Heart left ventricle (tissue), 16 donors: ENCODE results near the gene CUEDC2. TPM values are rescaled to one million over a fixed set of nuclear protein-coding genes. Genes with fewer than 3 reads are reported as not detected.

Experiments used
- ATAC-seq, 4 donors: fragments of 200-7000 bp; cut with Tn5 transposase; one replicate each; pipeline ENCODE4 v1.9.1; 2020 to 2022; ENCODE audit warnings: moderate library complexity in 4 of 4, mild to moderate bottlenecking in 3 of 4, moderate number of reproducible peaks in 1 of 4
- DNase-seq, 5 donors: peaks; one replicate each; pipeline ENCODE4 v3.0.0-alpha.2; 2020
- H3K27ac ChIP-seq, 12 donors: fragments of 200-600 bp; sonication (generic) in 4 of 12; one replicate each; pipeline versions ENCODE4 v1.5.0 to v1.8.0; 2016 to 2022; ENCODE audit warnings: mild to moderate bottlenecking in 2 of 12
- H3K27me3 ChIP-seq, 9 donors: fragments of 200-600 bp; sonication (generic) in 2 of 9; one replicate each; pipeline versions ENCODE4 v1.5.1 to v1.8.0; 2016 to 2022; ENCODE audit warnings: mild to moderate bottlenecking in 3 of 9
- H3K36me3 ChIP-seq, 9 donors: fragments of 200-600 bp; sonication (generic) in 2 of 9; one replicate each; pipeline versions ENCODE4 v1.5.0 to v1.8.0; 2018 to 2022; ENCODE audit warnings: mild to moderate bottlenecking in 2 of 9
- H3K4me1 ChIP-seq, 12 donors: fragments of 200-600 bp; sonication (generic) in 4 of 12; one replicate each; pipeline versions ENCODE4 v1.5.0 to v1.8.0; 2016 to 2022; ENCODE audit warnings: mild to moderate bottlenecking in 3 of 12
- H3K4me3 ChIP-seq, 12 donors: fragments of 200-600 bp; sonication (generic) in 4 of 12; one replicate each; pipeline versions ENCODE4 v1.5.0 to v1.8.0; 2017 to 2022; ENCODE audit warnings: mild to moderate bottlenecking in 9 of 12, moderate library complexity in 4 of 12
- H3K9me3 ChIP-seq, 12 donors: fragments of 200-600 bp; sonication (generic) in 4 of 12; one replicate each; pipeline versions ENCODE4 v1.5.0 to v1.8.0; 2016 to 2022; ENCODE audit warnings: mild to moderate bottlenecking in 1 of 12
- CTCF ChIP-seq, 12 donors: fragments of 200-600 bp; sonication (generic) in 4 of 12; IDR thresholded peaks; one replicate each; pipeline versions ENCODE4 v1.5.0 to v1.8.0; 2018 to 2022; ENCODE audit warnings: antibody characterized with exemption in 12 of 12, mild to moderate bottlenecking in 5 of 12
- POLR2A ChIP-seq, 2 donors: fragments of 450-650 bp; IDR thresholded peaks; one replicate each; pipeline ENCODE4 v1.6.1; 2017; ENCODE audit warnings: antibody characterized with exemption in 2 of 2, mild to moderate bottlenecking in 2 of 2, moderate library complexity in 2 of 2
- WGBS, 4 donors: extraction: QIAGEN DNeasy Blood & Tissue Kit in 2 of 4; methylation state at CpG; one replicate each; pipeline versions ENCODE4 v1.1.5 to v1.1.7; 2013 to 2018; 5-methylcytosine and 5-hydroxymethylcytosine counted together
- intact Hi-C, 10 donors: fragments of 100-400 bp; cut with DNase I; formaldehyde crosslinking; loops; one replicate each; pipeline versions ENCODE4 v1.11.1 to v1.14.2; 2022
- polyA plus RNA-seq, 2 donors: library from polyadenylated mRNA; stranded (reverse); fragments of 200-250 nt; gene quantifications; one replicate each; pipeline ENCODE4 v1.2.3, GENCODE V29; 2013
- total RNA-seq, 9 donors: library from RNA; depleted of rRNA in 2 of 9; stranded (reverse); fragments of >200 nt in 2 of 9; fragmentation: NEBNext Ultra II Directional in 3 of 9; extraction: Animal tissue kit (Norgen Biotek cat#: 25700) in 3 of 9; gene quantifications; one replicate each; pipeline versions ENCODE4 v1.1.0 to v1.2.4, GENCODE V29; 2016 to 2023
- donor health status: ischemic (EF 13 %, LVEDD 7.1; RV severe dilation, severe dysfunction).
- donor health status: healthy with polysubstance abuse.
- donor health status: DM: no; HTN: yes; CAD: no.
- donor health status: DM: no; HTN: no; CAD: no.
- donor health status: ischemic (EF 25% LVEDD 6.9; RV normal size, moderate dysfunction).
- donor health status: ischemic (EF 25% LVEDD 5.7; RV mildly dilated, moderate dysfunction).
- donor health status: healthy.
- donor health status: DM: yes; HTN: yes; CAD: no.
- donor health status: ischemic (EF 35%, LVEDD 5.7; RV mildly dilated, moderate dysfunction).
- donor health status: nonischemic (EF 11% LVEDD 7.7; RV severe dilation, severe dysfunction).
- donor health status: DM: yes; HTN: yes; CAD: no.
- donor health status: PGD.
- donor health status: ischemic (EF 29% LVEDD 5.4; RV normal size, mild dysfunction).
- donor health status: nonischemic (EF 23%, LVEDD 6.1; RV moderate dilation, normal function).

Gene CUEDC2
- total and polyA plus RNA-seq, 11 donors, result 62.0 to 107 (median 79.2) TPM

DNA sequence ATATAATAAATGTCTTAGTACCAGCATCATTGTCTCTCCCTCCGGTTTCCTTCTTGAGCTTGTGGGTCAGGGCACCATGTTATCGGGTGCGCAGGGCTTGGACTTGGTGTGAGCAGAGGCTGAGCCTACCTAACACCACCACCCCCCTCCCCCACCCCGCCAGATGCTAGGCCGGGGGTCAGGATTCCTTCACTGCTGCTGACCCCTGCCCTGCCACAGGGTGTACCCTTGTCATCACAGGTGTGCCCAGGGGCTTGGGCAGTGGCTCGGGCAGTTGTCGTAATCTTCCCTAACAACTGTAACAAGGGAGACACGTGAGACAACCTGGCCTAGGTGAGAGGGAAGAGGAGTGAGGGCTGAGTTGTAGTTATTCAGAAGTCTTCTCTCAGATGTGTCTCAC lies 49.5 kb downstream of the CUEDC2 start:
- Histone ChIP-seq H3K4me3 (no peak overlapping the region), H3K9me3 (no peaks in the 10 kb centered on the region), H3K36me3 (peaks cover 5 to 57% (median 53%) of the 10 kb centered on the region in 9 donors), H3K4me1 (peaks cover 0 to 17% (median 0%) of the 10 kb centered on the region in 12 donors), H3K27ac (no peak overlapping the region), H3K27me3 (no peaks in the 10 kb centered on the region)
- no peak for ATAC-seq
- TF ChIP-seq POLR2A (IDR thresholded peaks at IDR 0.05), result no peak
- TF ChIP-seq CTCF (IDR thresholded peaks at IDR 0.05), result no peak
- intact Hi-C loops, result loop anchor here in 1 of 10 donors (10.0 kb wide), 1 partner anchor 92 kb away; no protein-coding TSS in a partner anchor
- 81 to 97% (median 92%) methylated on average over 8 of the region's 8 CpGs for WGBS, 4 donors
- no peak for DNase-seq

- intact Hi-C loops, result loop anchor here in 1 of 10 donors (10.0 kb wide), 1 partner anchor 93 kb away; no protein-coding TSS in a partner anchor
- ATAC-seq (peak in 1 of 4 donors; percentile 7), DNase-seq (no peak)
- H3K27me3 ChIP-seq, result no peaks in the 10 kb centered on the region
- 84 to 93% (median 89%) methylated on average over 7 to 9 of the region's 9 CpGs for WGBS, 4 donors
- no peaks in the 10 kb centered on the region for H3K9me3 ChIP-seq
- H3K4me3 ChIP-seq, result no peak overlapping the region
- TF ChIP-seq CTCF (IDR thresholded peaks at IDR 0.05), result no peak
- TF ChIP-seq POLR2A (IDR thresholded peaks at IDR 0.05), result no peak
- H3K4me1 ChIP-seq, result peaks cover 0 to 17% (median 0%) of the 10 kb centered on the region in 12 donors
- H3K36me3 ChIP-seq, result peaks cover 5 to 66% (median 61%) of the 10 kb centered on the region in 9 donors
- H3K27ac ChIP-seq, result no peak overlapping the region
Measured at GRCh38 chr10:102381983-102382382, 50.4 kb downstream of the CUEDC2 start.

- no peak overlapping the region for H3K27ac ChIP-seq
- no peak for DNase-seq
- intact Hi-C loops, result no loop called here
- no peaks in the 10 kb centered on the region for H3K4me1 ChIP-seq
- WGBS, 4 donors, result 94 to 100% (median 97%) methylated on average over 6 of the region's 6 CpGs
- no peak for ATAC-seq
- TF ChIP-seq POLR2A (IDR thresholded peaks at IDR 0.05) (no peak), CTCF (IDR thresholded peaks at IDR 0.05) (no peak)
- no peak overlapping the region for H3K4me3 ChIP-seq
- H3K27me3 ChIP-seq, result no peaks in the 10 kb centered on the region
- H3K9me3 ChIP-seq, result no peaks in the 10 kb centered on the region
- H3K36me3 ChIP-seq, result peaks cover 5 to 92% (median 87%) of the 10 kb centered on the region in 9 donors
Measured at GRCh38 chr10:102379383-102379782, 53.0 kb downstream of the CUEDC2 start.

DNA sequence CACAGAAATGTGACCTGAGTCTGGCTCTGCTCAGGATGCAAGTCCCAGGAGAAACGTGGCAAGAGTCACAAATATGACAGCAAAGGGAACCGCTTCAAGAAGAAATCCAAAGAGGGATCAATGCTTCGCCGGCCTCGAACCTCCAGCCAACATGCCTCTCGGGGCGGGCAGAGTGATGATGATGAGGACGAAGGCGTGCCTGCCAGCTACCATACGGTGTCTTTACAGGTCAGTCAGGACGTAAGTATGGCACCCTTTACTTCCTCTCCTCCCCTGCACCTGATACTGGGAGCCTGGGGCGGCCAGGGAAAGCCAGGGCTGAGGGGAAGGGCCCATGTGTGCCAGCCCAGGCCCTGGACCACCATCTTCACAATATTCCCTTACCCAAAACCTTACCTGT lies 55.5 kb downstream of the CUEDC2 start:
- Histone ChIP-seq H3K4me3 (no peak overlapping the region), H3K4me1 (no peaks in the 10 kb centered on the region), H3K36me3 (peaks cover 5 to 100% (median 98%) of the 10 kb centered on the region in 9 donors), H3K27ac (no peak overlapping the region), H3K9me3 (no peaks in the 10 kb centered on the region), H3K27me3 (no peaks in the 10 kb centered on the region)
- intact Hi-C loops, result no loop called here
- WGBS, 4 donors, result 89 to 95% (median 95%) methylated on average over 12 of the region's 12 CpGs
- DNase-seq (no peak), ATAC-seq (no peak)
- no peak for TF ChIP-seq CTCF (IDR thresholded peaks at IDR 0.05)
